ENCODE data around the gene DUSP22.

DUSP22 gene

GRCh38 chr6:380234-381218 lies 88.2 kb downstream of the DUSP22 start:
- H3K27ac ChIP-seq (ENCODE audit: low read depth, low read length) = no peak overlapping the region
- no peaks in the 10 kb centered on the region for H3F3A ChIP-seq (ENCODE audit: control insufficient read depth, insufficient read depth)
- H3K27me3 ChIP-seq (ENCODE audit: control insufficient read depth, low read length) = peaks cover 10% of the 10 kb centered on the region
- no peak overlapping the region for H3K4me3 ChIP-seq (ENCODE audit: low read length)
- H3K79me2 ChIP-seq (ENCODE audit: control insufficient read depth, low read length) = no peaks in the 10 kb centered on the region
- no peaks in the 10 kb centered on the region; the same call in 1 of the 2 replicates for H3K9me3 ChIP-seq (ENCODE audit: control insufficient read depth, insufficient read depth, low read length)
- H4K20me1 ChIP-seq (ENCODE audit: control insufficient read depth, insufficient read depth, low read depth, low read length) = no peaks in the 10 kb centered on the region
- no peaks in the 10 kb centered on the region for H3K36me3 ChIP-seq (ENCODE audit: control insufficient read depth, low read length)
- no peaks in the 10 kb centered on the region for H3K9me2 ChIP-seq (replicated peaks; ENCODE audit: control insufficient read depth, low read length)
- no peak overlapping the region for H3K4me2 ChIP-seq (ENCODE audit: low read length)
- TF ChIP-seq CTCF (IDR thresholded peaks at IDR 0.05; ENCODE audit: low read depth, low read length, poor library complexity, severe bottlenecking) (no peak), EZH2phosphoT487 (IDR thresholded peaks at IDR 0.05; ENCODE audit: borderline replicate concordance, low read length) (no peak)
- H3K4me1 ChIP-seq (ENCODE audit: control insufficient read depth, low read length) = peaks cover 13% of the 10 kb centered on the region

- H3K4me2 ChIP-seq (ENCODE audit: low read length) = no peak overlapping the region
- peaks cover 11% of the 10 kb centered on the region for H3K4me1 ChIP-seq (ENCODE audit: control insufficient read depth, low read length)
- H3F3A ChIP-seq (ENCODE audit: control insufficient read depth, insufficient read depth) = no peaks in the 10 kb centered on the region
- no peaks in the 10 kb centered on the region for H3K36me3 ChIP-seq (ENCODE audit: control insufficient read depth, low read length)
- H3K9me3 ChIP-seq (ENCODE audit: control insufficient read depth, insufficient read depth, low read length) = no peaks in the 10 kb centered on the region; the same call in 1 of the 2 replicates
- H3K27ac ChIP-seq (ENCODE audit: low read depth, low read length) = no peak overlapping the region
- TF ChIP-seq CTCF (IDR thresholded peaks at IDR 0.05; ENCODE audit: low read depth, low read length, poor library complexity, severe bottlenecking) = no peak
- no peak for TF ChIP-seq EZH2phosphoT487 (IDR thresholded peaks at IDR 0.05; ENCODE audit: borderline replicate concordance, low read length)
- peaks cover 6% of the 10 kb centered on the region for H3K27me3 ChIP-seq (ENCODE audit: control insufficient read depth, low read length)
- no peaks in the 10 kb centered on the region for H4K20me1 ChIP-seq (ENCODE audit: control insufficient read depth, insufficient read depth, low read depth, low read length)
- no peaks in the 10 kb centered on the region for H3K9me2 ChIP-seq (replicated peaks; ENCODE audit: control insufficient read depth, low read length)
- no peaks in the 10 kb centered on the region for H3K79me2 ChIP-seq (ENCODE audit: control insufficient read depth, low read length)
- H3K4me3 ChIP-seq (ENCODE audit: low read length) = no peak overlapping the region
Observed at GRCh38 chr6:381742-382461, 89.6 kb downstream of the DUSP22 start.

GRCh38 chr6:382883-383810 lies 90.9 kb downstream of the DUSP22 start:
- no peaks in the 10 kb centered on the region for H3K36me3 ChIP-seq (ENCODE audit: control insufficient read depth, low read length)
- H3K27me3 ChIP-seq (ENCODE audit: control insufficient read depth, low read length) = peaks cover 9% of the 10 kb centered on the region
- TF ChIP-seq CTCF (IDR thresholded peaks at IDR 0.05; ENCODE audit: low read depth, low read length, poor library complexity, severe bottlenecking) (no peak), EZH2phosphoT487 (IDR thresholded peaks at IDR 0.05; ENCODE audit: borderline replicate concordance, low read length) (no peak)
- no peak overlapping the region for H3K27ac ChIP-seq (ENCODE audit: low read depth, low read length)
- no peaks in the 10 kb centered on the region for H3K79me2 ChIP-seq (ENCODE audit: control insufficient read depth, low read length)
- peaks cover 4% of the 10 kb centered on the region; the same call in 1 of the 2 replicates for H3K4me1 ChIP-seq (ENCODE audit: control insufficient read depth, low read length)
- H3K9me3 ChIP-seq (ENCODE audit: control insufficient read depth, insufficient read depth, low read length) = no peaks in the 10 kb centered on the region; the same call in 1 of the 2 replicates
- no peaks in the 10 kb centered on the region for H4K20me1 ChIP-seq (ENCODE audit: control insufficient read depth, insufficient read depth, low read depth, low read length)
- no peak overlapping the region for H3K4me2 ChIP-seq (ENCODE audit: low read length)
- no peaks in the 10 kb centered on the region for H3F3A ChIP-seq (ENCODE audit: control insufficient read depth, insufficient read depth)
- no peaks in the 10 kb centered on the region for H3K9me2 ChIP-seq (replicated peaks; ENCODE audit: control insufficient read depth, low read length)
- H3K4me3 ChIP-seq (ENCODE audit: low read length) = no peak overlapping the region
